Psoas muscle (tissue), 8 donors: Measurements from ENCODE around the gene DNHD1. TPM values are rescaled to one million over a fixed set of nuclear protein-coding genes. Genes with fewer than 3 reads are reported as not detected.

Source experiments
- ATAC-seq, 4 donors: fragments of 200-7000 bp; cut with Tn5 transposase; one replicate each; pipeline ENCODE4 v1.9.1; 2020; ENCODE audit warnings: moderate library complexity in 3 of 4, mild to moderate bottlenecking in 2 of 4
- DNase-seq, 2 donors: peaks; one replicate each; pipeline ENCODE4 v3.0.0-alpha.2; 2020
- H3K27ac ChIP-seq: fragments of 200-600 bp; one replicate; pipeline ENCODE4 v1.8.0; 2022
- H3K27me3 ChIP-seq, 3 donors: fragments of 200-600 bp in 1 of 3; one replicate each; pipeline versions ENCODE4 v1.6.1 to v1.8.0; 2013 to 2022; ENCODE audit warnings: low read length in 2 of 3, mild to moderate bottlenecking in 2 of 3, moderate library complexity in 1 of 3; ENCODE audit not compliant: insufficient read depth in 3 of 3
- H3K36me3 ChIP-seq, 2 donors: fragments of 200-600 bp in 1 of 2; one replicate each; pipeline versions ENCODE4 v1.6.1 to v1.8.0; 2013 to 2022; ENCODE audit warnings: low read depth in 1 of 2, mild to moderate bottlenecking in 1 of 2, moderate library complexity in 1 of 2; ENCODE audit not compliant: insufficient read depth in 1 of 2
- H3K4me1 ChIP-seq: fragments of 200-600 bp; one replicate; pipeline ENCODE4 v1.8.0; 2022
- H3K4me3 ChIP-seq: fragments of 200-600 bp; one replicate; pipeline ENCODE4 v1.8.0; 2022; ENCODE audit warnings: mild to moderate bottlenecking
- H3K9me3 ChIP-seq: fragments of 200-600 bp; one replicate; pipeline ENCODE4 v1.8.0; 2022
- CTCF ChIP-seq: fragments of 200-600 bp; IDR thresholded peaks from one replicate; pipeline ENCODE4 v1.8.0; 2022; ENCODE audit warnings: antibody characterized with exemption
- WGBS, 3 donors: extraction: QIAGEN DNeasy Blood & Tissue Kit; methylation state at CpG; one replicate each; pipeline versions ENCODE4 v1.1.6 to v1.1.7; 2013; 5-methylcytosine and 5-hydroxymethylcytosine counted together
- intact Hi-C, 2 donors: fragments of 100-400 bp; cut with DNase I; formaldehyde crosslinking; loops; one replicate each; pipeline versions ENCODE4 v1.11.0 to v1.14.2; 2022
- polyA plus RNA-seq, 3 donors: library from polyadenylated mRNA; stranded (reverse); fragments of 200-250 nt; gene quantifications; one replicate each; pipeline ENCODE4 v1.2.3, GENCODE V29; 2013
- total RNA-seq, 4 donors: library from RNA; stranded (reverse); fragmentation: NEBNext Ultra II Directional in 2 of 4; extraction: Animal tissue kit (Norgen Biotek cat#: 25700) in 2 of 4; gene quantifications; one replicate each; pipeline versions ENCODE4 v1.2.1 to v1.2.4, GENCODE V29; 2021 to 2023
- donor health status: healthy with polysubstance abuse.
- donor health status: DM: no; HTN: no; CAD: no; lungs with moderate emphysema.
- donor health status: Bipolar disorder and iron deficiency.
- donor health status: healthy.
- donor health status: DM: yes; HTN: yes; CAD: no.
- donor health status: DM: no; HTN: no; CAD: no.
- donor health status: DM: no; HTN: no; CAD: no.
- donor health status: DM: yes; HTN: yes; CAD: no.

DNHD1 gene
- total and polyA plus RNA-seq, 7 donors = 2.0 to 9.0 (median 3.4) TPM

- no peak for ATAC-seq
- Histone ChIP-seq H3K27ac (no peak overlapping the region), H3K4me1 (peaks cover 14% of the 10 kb centered on the region), H3K9me3 (no peaks in the 10 kb centered on the region), H3K4me3 (no peak overlapping the region), H3K36me3 (peaks cover 2 to 15% of the 10 kb centered on the region in 2 donors), H3K27me3 (no peaks in the 10 kb centered on the region)
- no peak for TF ChIP-seq CTCF
- DNase-seq = no peak
- intact Hi-C loops = no loop called here
- WGBS, 3 donors = 94 to 96% (median 96%) methylated on average over 6 of the region's 6 CpGs
These were observed 50.1 kb downstream of the DNHD1 start for GRCh38 chr11:6547177-6547576.

GRCh38 chr11:6548121-6548520 is 51.0 kb downstream of the DNHD1 start:
- H3K4me3 ChIP-seq = no peak overlapping the region
- H3K9me3 ChIP-seq = no peaks in the 10 kb centered on the region
- intact Hi-C loops = no loop called here
- WGBS, 3 donors = 95 to 100% (median 99%) methylated on average over 2 of the region's 2 CpGs
- no peak overlapping the region for H3K27ac ChIP-seq
- H3K27me3 ChIP-seq = no peaks in the 10 kb centered on the region
- H3K36me3 ChIP-seq = peaks cover 2 to 11% of the 10 kb centered on the region in 2 donors
- DNase-seq (no peak), ATAC-seq (no peak)
- H3K4me1 ChIP-seq = peaks cover 14% of the 10 kb centered on the region
- no peak for TF ChIP-seq CTCF

GRCh38 chr11:6548641-6549040 is 51.6 kb downstream of the DNHD1 start:
- no peak for TF ChIP-seq CTCF
- Histone ChIP-seq H3K4me3 (no peak overlapping the region), H3K36me3 (peaks cover 2 to 11% of the 10 kb centered on the region in 2 donors), H3K27ac (no peak overlapping the region), H3K4me1 (peaks cover 14% of the 10 kb centered on the region), H3K27me3 (no peaks in the 10 kb centered on the region), H3K9me3 (no peaks in the 10 kb centered on the region)
- ATAC-seq (no peak), DNase-seq (no peak)
- WGBS, 3 donors = 87 to 94% (median 92%) methylated on average over 3 of the region's 3 CpGs
- intact Hi-C loops = no loop called here

GRCh38 chr11:6553634-6554033 is 56.6 kb downstream of the DNHD1 start:
- no peaks in the 10 kb centered on the region for H3K27me3 ChIP-seq
- no peak overlapping the region for H3K4me3 ChIP-seq
- no peaks in the 10 kb centered on the region for H3K9me3 ChIP-seq
- H3K4me1 ChIP-seq = peaks cover 7% of the 10 kb centered on the region
- no peak for TF ChIP-seq CTCF
- DNase-seq = no peak
- H3K36me3 ChIP-seq = no peaks in the 10 kb centered on the region
- no peak for ATAC-seq
- H3K27ac ChIP-seq = no peak overlapping the region
- intact Hi-C loops = no loop called here
